Measurements from ENCODE around the gene TMEM252.
A peak's percentile ranks its signal among the peaks of the same experiment; 100 is the strongest.

The TMEM252 gene

GRCh38 chr9:68575817-68576216 is 35.1 kb upstream of the TMEM252 start:
- no peak for DNase-seq (ENCODE audit: low read depth)
- no peak for TF ChIP-seq CTCF (IDR thresholded peaks at IDR 0.05; ENCODE audit: control insufficient read depth, insufficient read depth, low read depth, low read length, missing control alignments)
- H3K4me3 ChIP-seq (ENCODE audit: control insufficient read depth, low read depth, low read length), result no peak overlapping the region

- no peak overlapping the region for H3K4me3 ChIP-seq (ENCODE audit: control insufficient read depth, low read depth, low read length)
- no peak for TF ChIP-seq CTCF (IDR thresholded peaks at IDR 0.05; ENCODE audit: control insufficient read depth, insufficient read depth, low read depth, low read length, missing control alignments)
- no peak for DNase-seq (ENCODE audit: low read depth)
These were observed 33.5 kb upstream of the TMEM252 start for GRCh38 chr9:68574150-68574549.

- DNase-seq (ENCODE audit: low read depth), result no peak
- H3K4me3 ChIP-seq (ENCODE audit: control insufficient read depth, low read depth, low read length), result no peak overlapping the region
- no peak for TF ChIP-seq CTCF (IDR thresholded peaks at IDR 0.05; ENCODE audit: control insufficient read depth, insufficient read depth, low read depth, low read length, missing control alignments)
These were observed 26.9 kb upstream of the TMEM252 start for GRCh38 chr9:68567565-68567964.

- no peak for DNase-seq (ENCODE audit: low read depth)
- TF ChIP-seq CTCF (IDR thresholded peaks at IDR 0.05; ENCODE audit: control insufficient read depth, insufficient read depth, low read depth, low read length, missing control alignments), result no peak
- H3K4me3 ChIP-seq (ENCODE audit: control insufficient read depth, low read depth, low read length), result no peak overlapping the region
These were observed 21.8 kb upstream of the TMEM252 start for GRCh38 chr9:68562461-68562860.

GRCh38 chr9:68560071-68560844 is 19.6 kb upstream of the TMEM252 start:
- TF ChIP-seq CTCF (IDR thresholded peaks at IDR 0.05; ENCODE audit: control insufficient read depth, insufficient read depth, low read depth, low read length, missing control alignments), result peak; percentile 26
- no peak overlapping the region for H3K4me3 ChIP-seq (ENCODE audit: control insufficient read depth, low read depth, low read length)
- no peak for DNase-seq (ENCODE audit: low read depth)

GRCh38 chr9:68558545-68558944 is 17.9 kb upstream of the TMEM252 start:
- H3K4me3 ChIP-seq (ENCODE audit: control insufficient read depth, low read depth, low read length), result no peak overlapping the region
- TF ChIP-seq CTCF (IDR thresholded peaks at IDR 0.05; ENCODE audit: control insufficient read depth, insufficient read depth, low read depth, low read length, missing control alignments), result no peak
- no peak for DNase-seq (ENCODE audit: low read depth)

Measured in AG09309 (cell line).